ENCODE results near the gene PGRMC2.

PGRMC2 gene

DNA sequence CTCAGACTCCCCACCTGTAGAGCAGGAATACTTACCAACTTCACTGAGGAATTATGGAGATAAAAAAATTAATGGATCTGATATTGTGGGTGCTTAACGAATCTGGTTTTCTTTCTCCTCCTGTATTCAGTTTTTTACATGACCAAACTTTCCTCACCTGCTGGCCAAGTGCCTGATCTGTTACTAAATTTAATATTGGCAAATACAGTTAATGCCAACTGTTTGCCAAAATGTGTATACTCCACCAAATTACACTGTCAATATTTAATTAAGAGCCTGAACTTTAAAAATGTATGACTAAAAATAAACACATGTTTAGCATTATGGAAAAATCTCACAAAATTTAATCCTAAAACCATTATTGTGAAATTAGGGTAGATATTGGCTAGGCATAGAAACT is 3.3 kb downstream of the PGRMC2 start:
- H3K27ac ChIP-seq: peak overlapping the region; percentile 98
- TF ChIP-seq ZFX (IDR thresholded peaks at IDR 0.05; ENCODE audit: borderline replicate concordance): no peak
- TF ChIP-seq, protein P1, sequence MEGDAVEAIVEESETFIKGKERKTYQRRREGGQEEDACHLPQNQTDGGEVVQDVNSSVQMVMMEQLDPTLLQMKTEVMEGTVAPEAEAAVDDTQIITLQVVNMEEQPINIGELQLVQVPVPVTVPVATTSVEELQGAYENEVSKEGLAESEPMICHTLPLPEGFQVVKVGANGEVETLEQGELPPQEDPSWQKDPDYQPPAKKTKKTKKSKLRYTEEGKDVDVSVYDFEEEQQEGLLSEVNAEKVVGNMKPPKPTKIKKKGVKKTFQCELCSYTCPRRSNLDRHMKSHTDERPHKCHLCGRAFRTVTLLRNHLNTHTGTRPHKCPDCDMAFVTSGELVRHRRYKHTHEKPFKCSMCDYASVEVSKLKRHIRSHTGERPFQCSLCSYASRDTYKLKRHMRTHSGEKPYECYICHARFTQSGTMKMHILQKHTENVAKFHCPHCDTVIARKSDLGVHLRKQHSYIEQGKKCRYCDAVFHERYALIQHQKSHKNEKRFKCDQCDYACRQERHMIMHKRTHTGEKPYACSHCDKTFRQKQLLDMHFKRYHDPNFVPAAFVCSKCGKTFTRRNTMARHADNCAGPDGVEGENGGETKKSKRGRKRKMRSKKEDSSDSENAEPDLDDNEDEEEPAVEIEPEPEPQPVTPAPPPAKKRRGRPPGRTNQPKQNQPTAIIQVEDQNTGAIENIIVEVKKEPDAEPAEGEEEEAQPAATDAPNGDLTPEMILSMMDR (IDR thresholded peaks at IDR 0.05): no peak

GRCh38 chr4:128283071-128283470 is 4.5 kb downstream of the PGRMC2 start:
- no peak overlapping the region for H3K27ac ChIP-seq
- TF ChIP-seq, protein P1 (IDR thresholded peaks at IDR 0.05): no peak
- TF ChIP-seq ZFX (IDR thresholded peaks at IDR 0.05; ENCODE audit: borderline replicate concordance): no peak

- no peak overlapping the region for H3K27ac ChIP-seq
- TF ChIP-seq, protein P1 (IDR thresholded peaks at IDR 0.05): no peak
- no peak for TF ChIP-seq ZFX (IDR thresholded peaks at IDR 0.05; ENCODE audit: borderline replicate concordance)
Observed at GRCh38 chr4:128282516-128282915, 5.1 kb downstream of the PGRMC2 start.

- H3K27ac ChIP-seq: no peak overlapping the region
Observed at GRCh38 chr4:128281354-128281753, 6.3 kb downstream of the PGRMC2 start.

DNA sequence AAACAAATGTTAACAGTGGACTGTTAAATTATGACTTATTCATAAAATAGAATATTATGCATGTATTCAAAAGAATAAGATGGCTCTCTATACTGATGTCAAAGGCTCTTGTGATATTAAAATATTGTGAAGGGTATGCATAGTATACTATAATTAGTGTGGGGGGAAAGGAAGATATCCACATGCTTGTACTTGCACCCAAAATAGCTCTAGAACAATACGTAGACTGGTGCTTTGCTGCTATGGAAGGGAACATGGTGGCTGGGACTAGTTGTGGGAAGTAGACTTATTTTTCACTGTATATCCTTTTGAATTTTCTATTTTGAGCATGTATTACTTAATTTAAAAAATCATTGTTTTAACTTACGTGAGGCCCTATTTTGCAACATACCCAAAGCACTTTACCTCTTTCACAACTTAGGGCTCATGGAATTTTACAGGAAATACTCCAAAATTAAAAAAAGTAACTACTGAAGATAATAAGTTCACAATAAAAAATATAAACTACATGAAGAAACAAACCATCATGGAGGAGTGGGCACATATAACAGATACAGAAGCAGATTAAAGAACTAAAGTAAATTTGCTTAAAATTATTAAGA is 7.9 kb downstream of the PGRMC2 start:
- H3K27ac ChIP-seq: no peak overlapping the region
- TF ChIP-seq, protein P1 (IDR thresholded peaks at IDR 0.05): no peak
- no peak for TF ChIP-seq ZFX (IDR thresholded peaks at IDR 0.05; ENCODE audit: borderline replicate concordance)

More at GRCh38 chr4:128281354-128281753, 6.3 kb downstream of the PGRMC2 start:
- TF ChIP-seq, protein P1 (IDR thresholded peaks at IDR 0.05): no peak
- no peak for TF ChIP-seq ZFX (IDR thresholded peaks at IDR 0.05; ENCODE audit: borderline replicate concordance)

- TF ChIP-seq, protein P1 (IDR thresholded peaks at IDR 0.05): no peak
- TF ChIP-seq ZFX (IDR thresholded peaks at IDR 0.05; ENCODE audit: borderline replicate concordance): no peak
Observed at GRCh38 chr4:128277856-128278255, 9.8 kb downstream of the PGRMC2 start.

GRCh38 chr4:128275346-128275745 is 12.3 kb downstream of the PGRMC2 start:
- H3K27ac ChIP-seq: no peak overlapping the region

More at GRCh38 chr4:128277856-128278255, 9.8 kb downstream of the PGRMC2 start:
- no peak overlapping the region for H3K27ac ChIP-seq

More at GRCh38 chr4:128275346-128275745, 12.3 kb downstream of the PGRMC2 start:
- TF ChIP-seq ZFX (IDR thresholded peaks at IDR 0.05; ENCODE audit: borderline replicate concordance): no peak
- TF ChIP-seq, protein P1 (IDR thresholded peaks at IDR 0.05): no peak
